ENCODE data around the gene TSBP1. TPM values are rescaled to one million over a fixed set of nuclear protein-coding genes. Genes with fewer than 3 reads are reported as not detected.
"Not testable (repeated sequence)": the region's sequence is repeated elsewhere in the genome, so short reads cannot be mapped to it uniquely, and the experiment has no call there.

Gene TSBP1
- total RNA-seq, 2 donors from 2014 or later, result not detected

- Histone ChIP-seq H3K4me1 (ENCODE audit: control insufficient read depth, insufficient read depth, low read length) (no peaks in the 10 kb centered on the region), H3K36me3 (ENCODE audit: control insufficient read depth, insufficient read depth, low read length) (no peaks in the 10 kb centered on the region), H3K9me3 (ENCODE audit: control insufficient read depth, low read length) (no peaks in the 10 kb centered on the region), H3K4me3 (ENCODE audit: low read length) (no peak overlapping the region), H3K27me3 (ENCODE audit: control insufficient read depth, insufficient read depth, low read length, poor library complexity, severe bottlenecking) (no peaks in the 10 kb centered on the region), H3K27ac (ENCODE audit: low read depth, low read length) (no peak overlapping the region), H3K9ac (ENCODE audit: extremely low read depth, low read length, poor library complexity, severe bottlenecking) (no peak overlapping the region)
- H3K36me3 Mint-ChIP-seq (ENCODE audit: low read depth), result no peaks in the 10 kb centered on the region
- DNase-seq, result no peak
- no peaks in the 10 kb centered on the region for H3K4me1 Mint-ChIP-seq
- TF ChIP-seq CTCF (conservative IDR thresholded peaks at IDR 0.05), result no peak
- peaks cover 15% of the 10 kb centered on the region for H3K27me3 Mint-ChIP-seq (ENCODE audit: insufficient read depth)
- H3K4me3 Mint-ChIP-seq, result no peak overlapping the region
- H3K9me3 Mint-ChIP-seq, result no peaks in the 10 kb centered on the region
- no peak overlapping the region for H3K27ac Mint-ChIP-seq
These were observed 80.7 kb downstream of the TSBP1 start for GRCh38 chr6:32290886-32291450.

GRCh38 chr6:32288426-32288825, 83.3 kb downstream of the TSBP1 start:
- DNase-seq, result no peak
- peaks cover 24% of the 10 kb centered on the region for H3K27me3 Mint-ChIP-seq (ENCODE audit: insufficient read depth)
- H3K4me1 ChIP-seq (ENCODE audit: control insufficient read depth, insufficient read depth, low read length), result no peaks in the 10 kb centered on the region
- H3K9me3 ChIP-seq (ENCODE audit: control insufficient read depth, low read length), result no peaks in the 10 kb centered on the region
- no peaks in the 10 kb centered on the region for H3K36me3 ChIP-seq (ENCODE audit: control insufficient read depth, insufficient read depth, low read length)
- no peak overlapping the region for H3K4me3 Mint-ChIP-seq
- no peak overlapping the region for H3K4me3 ChIP-seq (ENCODE audit: low read length)
- H3K27me3 ChIP-seq (ENCODE audit: control insufficient read depth, insufficient read depth, low read length, poor library complexity, severe bottlenecking), result no peaks in the 10 kb centered on the region
- WGBS, 2 experiments (ENCODE audit: insufficient coverage in 1 of 2, insufficient read length in 1 of 2), result 79 to 100% methylated on average over 2 of the region's 2 CpGs
- no peak overlapping the region for H3K9ac ChIP-seq (ENCODE audit: extremely low read depth, low read length, poor library complexity, severe bottlenecking)
- H3K36me3 Mint-ChIP-seq (ENCODE audit: low read depth), result no peaks in the 10 kb centered on the region
- no peaks in the 10 kb centered on the region for H3K9me3 Mint-ChIP-seq
- H3K27ac ChIP-seq (ENCODE audit: low read depth, low read length), result no peak overlapping the region
- H3K4me1 Mint-ChIP-seq, result no peaks in the 10 kb centered on the region
- no peak for TF ChIP-seq CTCF (conservative IDR thresholded peaks at IDR 0.05)
- H3K27ac Mint-ChIP-seq, result no peak overlapping the region

- H3K27ac Mint-ChIP-seq; H3K4me1 Mint-ChIP-seq; H3K9me3 Mint-ChIP-seq; H3K4me3 ChIP-seq (ENCODE audit: low read length); H3K27ac ChIP-seq (ENCODE audit: low read depth, low read length); H3K27me3 ChIP-seq (ENCODE audit: control insufficient read depth, insufficient read depth, low read length, poor library complexity, severe bottlenecking); H3K27me3 Mint-ChIP-seq (ENCODE audit: insufficient read depth); H3K36me3 ChIP-seq (ENCODE audit: control insufficient read depth, insufficient read depth, low read length); H3K4me3 Mint-ChIP-seq; H3K36me3 Mint-ChIP-seq (ENCODE audit: low read depth); H3K9ac ChIP-seq (ENCODE audit: extremely low read depth, low read length, poor library complexity, severe bottlenecking); H3K4me1 ChIP-seq (ENCODE audit: control insufficient read depth, insufficient read depth, low read length); DNase-seq; H3K9me3 ChIP-seq (ENCODE audit: control insufficient read depth, low read length): not testable (repeated sequence)
- 80 to 100% methylated on average over 1 to 2 of the region's 2 CpGs for WGBS, 2 experiments (ENCODE audit: insufficient coverage in 1 of 2, insufficient read length in 1 of 2)
These were observed 97.7 kb downstream of the TSBP1 start for GRCh38 chr6:32273801-32274577.
